ENCODE data around the gene LDB2. TPM values are rescaled to one million over a fixed set of nuclear protein-coding genes. Genes with fewer than 3 reads are reported as not detected.

The LDB2 gene
- total RNA-seq, 4 donors from 2014 or later: 48.8 to 298 (median 152) TPM

GRCh38 chr4:16715482-16715881 is 183.0 kb downstream of the LDB2 start:
- H3K27ac ChIP-seq: no peak overlapping the region
- intact Hi-C loops (cut with DNase I; ENCODE audit: low total_unique reads): no loop called here
- H3K27me3 ChIP-seq: no peaks in the 10 kb centered on the region
- no peaks in the 10 kb centered on the region for H3K36me3 ChIP-seq
- TF ChIP-seq, protein P1, sequence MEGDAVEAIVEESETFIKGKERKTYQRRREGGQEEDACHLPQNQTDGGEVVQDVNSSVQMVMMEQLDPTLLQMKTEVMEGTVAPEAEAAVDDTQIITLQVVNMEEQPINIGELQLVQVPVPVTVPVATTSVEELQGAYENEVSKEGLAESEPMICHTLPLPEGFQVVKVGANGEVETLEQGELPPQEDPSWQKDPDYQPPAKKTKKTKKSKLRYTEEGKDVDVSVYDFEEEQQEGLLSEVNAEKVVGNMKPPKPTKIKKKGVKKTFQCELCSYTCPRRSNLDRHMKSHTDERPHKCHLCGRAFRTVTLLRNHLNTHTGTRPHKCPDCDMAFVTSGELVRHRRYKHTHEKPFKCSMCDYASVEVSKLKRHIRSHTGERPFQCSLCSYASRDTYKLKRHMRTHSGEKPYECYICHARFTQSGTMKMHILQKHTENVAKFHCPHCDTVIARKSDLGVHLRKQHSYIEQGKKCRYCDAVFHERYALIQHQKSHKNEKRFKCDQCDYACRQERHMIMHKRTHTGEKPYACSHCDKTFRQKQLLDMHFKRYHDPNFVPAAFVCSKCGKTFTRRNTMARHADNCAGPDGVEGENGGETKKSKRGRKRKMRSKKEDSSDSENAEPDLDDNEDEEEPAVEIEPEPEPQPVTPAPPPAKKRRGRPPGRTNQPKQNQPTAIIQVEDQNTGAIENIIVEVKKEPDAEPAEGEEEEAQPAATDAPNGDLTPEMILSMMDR (IDR thresholded peaks at IDR 0.05): no peak
- no peak for TF ChIP-seq POLR2A (IDR thresholded peaks at IDR 0.05)
- no peaks in the 10 kb centered on the region for H3K4me1 ChIP-seq
- H3K4me3 ChIP-seq: no peak overlapping the region
- no peaks in the 10 kb centered on the region for H3K9me3 ChIP-seq
- no peak for DNase-seq

DNA sequence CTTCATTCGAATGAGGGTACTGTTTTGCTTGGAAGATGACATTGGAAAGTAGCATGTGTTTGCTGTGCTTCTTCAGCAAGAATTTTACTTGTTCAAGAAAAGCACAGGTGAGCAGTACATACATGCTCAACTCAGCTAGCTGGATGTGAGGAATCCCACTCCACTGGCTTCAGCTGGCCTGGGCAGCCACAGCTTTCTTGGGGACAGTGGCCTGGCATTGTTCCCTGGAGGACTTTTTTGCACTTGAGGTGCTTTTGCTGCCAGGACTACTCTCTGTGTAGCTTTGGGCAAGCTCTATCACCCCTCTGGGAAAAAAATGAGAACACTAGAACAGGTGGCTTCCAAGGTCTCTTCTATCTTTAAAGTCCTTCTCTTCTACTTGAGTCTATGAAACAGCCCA is 184.3 kb downstream of the LDB2 start:
- no peaks in the 10 kb centered on the region for H3K9me3 ChIP-seq
- H3K27me3 ChIP-seq: no peaks in the 10 kb centered on the region
- H3K36me3 ChIP-seq: no peaks in the 10 kb centered on the region
- H3K4me3 ChIP-seq: no peak overlapping the region
- H3K4me1 ChIP-seq: peaks cover 0 to 5% of the 10 kb centered on the region in 2 donors
- H3K27ac ChIP-seq: no peak overlapping the region
- no peak for DNase-seq
- no peak for TF ChIP-seq POLR2A (IDR thresholded peaks at IDR 0.05)
- TF ChIP-seq, protein P1 (IDR thresholded peaks at IDR 0.05): no peak
- intact Hi-C loops (cut with DNase I; ENCODE audit: low total_unique reads): no loop called here

DNA sequence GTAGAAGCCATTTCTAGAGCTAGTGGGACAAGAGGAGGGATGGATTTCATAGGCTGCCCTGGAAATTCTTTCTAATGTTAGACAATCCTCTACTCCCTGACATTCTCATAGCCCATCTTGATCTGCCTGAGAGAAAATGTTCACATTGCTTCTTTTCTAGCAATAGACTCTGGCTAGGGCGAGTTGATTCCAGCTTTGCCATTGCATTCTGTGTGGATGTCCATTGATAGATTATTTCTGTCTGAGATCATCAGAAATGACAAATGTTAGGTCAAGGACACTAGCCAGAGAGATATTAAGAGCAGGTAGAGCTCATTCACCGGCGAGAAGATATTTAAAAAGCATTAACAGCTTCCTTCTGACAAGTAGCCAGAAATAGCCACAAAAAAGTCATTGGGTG is 184.7 kb downstream of the LDB2 start:
- TF ChIP-seq, protein P1 (IDR thresholded peaks at IDR 0.05): no peak
- TF ChIP-seq POLR2A (IDR thresholded peaks at IDR 0.05): no peak
- no peaks in the 10 kb centered on the region for H3K36me3 ChIP-seq
- DNase-seq: no peak
- H3K27me3 ChIP-seq: no peaks in the 10 kb centered on the region
- H3K4me1 ChIP-seq: peaks cover 0 to 5% of the 10 kb centered on the region in 2 donors
- H3K4me3 ChIP-seq: no peak overlapping the region
- no peaks in the 10 kb centered on the region for H3K9me3 ChIP-seq
- H3K27ac ChIP-seq: no peak overlapping the region
- intact Hi-C loops (cut with DNase I; ENCODE audit: low total_unique reads): no loop called here

GRCh38 chr4:16713271-16713670 is 185.2 kb downstream of the LDB2 start:
- DNase-seq: no peak
- H3K27me3 ChIP-seq: no peaks in the 10 kb centered on the region
- no peaks in the 10 kb centered on the region for H3K36me3 ChIP-seq
- H3K9me3 ChIP-seq: no peaks in the 10 kb centered on the region
- intact Hi-C loops (cut with DNase I; ENCODE audit: low total_unique reads): no loop called here
- H3K27ac ChIP-seq: no peak overlapping the region
- TF ChIP-seq, protein P1 (IDR thresholded peaks at IDR 0.05): no peak
- TF ChIP-seq POLR2A (IDR thresholded peaks at IDR 0.05): no peak
- H3K4me1 ChIP-seq: peaks cover 0 to 8% of the 10 kb centered on the region in 2 donors
- no peak overlapping the region for H3K4me3 ChIP-seq

DNA sequence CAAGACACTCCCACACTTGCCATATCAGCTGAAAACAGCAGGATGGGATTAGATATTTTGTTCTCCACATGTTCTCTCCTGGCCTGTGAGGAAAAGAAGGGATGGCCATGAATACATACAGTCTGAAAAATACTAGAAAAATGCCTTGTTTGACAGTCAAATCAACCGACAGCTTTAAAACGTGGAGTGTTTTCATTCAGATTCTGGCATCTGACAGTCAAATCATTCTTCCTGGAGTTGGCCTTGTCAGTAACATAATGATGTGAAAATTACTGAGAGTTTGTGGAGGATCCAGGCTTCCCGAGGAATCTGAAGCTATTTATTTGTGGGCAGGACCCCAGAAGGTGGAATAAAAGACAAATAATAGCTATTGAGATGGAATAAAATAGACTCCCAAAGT is 188.2 kb downstream of the LDB2 start:
- DNase-seq: no peak
- H3K9me3 ChIP-seq: no peaks in the 10 kb centered on the region
- no peak overlapping the region for H3K4me3 ChIP-seq
- intact Hi-C loops (cut with DNase I; ENCODE audit: low total_unique reads): no loop called here
- TF ChIP-seq, protein P1 (IDR thresholded peaks at IDR 0.05): no peak
- no peak for TF ChIP-seq POLR2A (IDR thresholded peaks at IDR 0.05)
- no peaks in the 10 kb centered on the region for H3K36me3 ChIP-seq
- H3K27ac ChIP-seq: no peak overlapping the region
- H3K27me3 ChIP-seq: no peaks in the 10 kb centered on the region
- peaks cover 0 to 14% of the 10 kb centered on the region in 2 donors for H3K4me1 ChIP-seq

Measured in uterus (tissue), 4 donors.